Liver (tissue), 9 donors: ENCODE results near the gene COL1A2. TPM values are rescaled to one million over a fixed set of nuclear protein-coding genes. Genes with fewer than 3 reads are reported as not detected.

ENCODE experiments used
- DNase-seq: peaks from one replicate; pipeline ENCODE4 v3.0.0-alpha.2; 2017; ENCODE audit warnings: low spot score
- H3K27ac ChIP-seq, 2 donors: one replicate each; pipeline ENCODE4 v1.7.0; 2013; ENCODE audit warnings: inconsistent platforms in 2 of 2, low read length in 2 of 2, control low read depth in 1 of 2, low read depth in 1 of 2, mild to moderate bottlenecking in 1 of 2
- H3K27me3 ChIP-seq, 4 donors: one replicate each; pipeline versions ENCODE4 v1.6.1 to v1.7.0; 2013; ENCODE audit warnings: low read length in 3 of 4, inconsistent platforms in 1 of 4, mild to moderate bottlenecking in 1 of 4, moderate library complexity in 1 of 4; ENCODE audit not compliant: control insufficient read depth in 4 of 4, insufficient read depth in 4 of 4
- H3K36me3 ChIP-seq, 4 donors: one replicate each; pipeline versions ENCODE4 v1.6.1 to v1.7.0; 2013; ENCODE audit warnings: low read length in 3 of 4, mild to moderate bottlenecking in 3 of 4, low read depth in 1 of 4, moderate library complexity in 1 of 4; ENCODE audit not compliant: control insufficient read depth in 4 of 4, insufficient read depth in 3 of 4
- H3K4me1 ChIP-seq, 4 donors: one replicate each; pipeline versions ENCODE4 v1.6.1 to v1.7.0; 2013; ENCODE audit warnings: low read length in 3 of 4, mild to moderate bottlenecking in 3 of 4, moderate library complexity in 1 of 4; ENCODE audit not compliant: control insufficient read depth in 4 of 4, insufficient read depth in 4 of 4
- H3K4me3 ChIP-seq, 3 donors: one replicate each; pipeline versions ENCODE4 v1.6.1 to v1.7.0; 2013; ENCODE audit warnings: low read length in 3 of 3, control low read depth in 1 of 3, low read depth in 1 of 3, mild to moderate bottlenecking in 1 of 3
- H3K9ac ChIP-seq, 2 donors: one replicate each; pipeline ENCODE4 v1.7.0; 2013; ENCODE audit warnings: low read length in 2 of 2, mild to moderate bottlenecking in 2 of 2, moderate library complexity in 2 of 2, control low read depth in 1 of 2, low read depth in 1 of 2
- H3K9me3 ChIP-seq, 4 donors: one replicate each; pipeline versions ENCODE4 v1.6.1 to v1.7.0; 2013; ENCODE audit warnings: low read length in 3 of 4; ENCODE audit not compliant: control insufficient read depth in 4 of 4
- EGR1 ChIP-seq, 2 donors: IDR thresholded peaks; 2 replicates each; pipeline ENCODE4 v1.6.1; 2016 to 2018; ENCODE audit warnings: antibody characterized with exemption in 2 of 2, low read depth in 2 of 2
- FOXA1 ChIP-seq: IDR thresholded peaks from 2 replicates; pipeline ENCODE4 v1.6.1; 2016; ENCODE audit warnings: antibody characterized with exemption
- FOXA2 ChIP-seq: IDR thresholded peaks from 2 replicates; pipeline ENCODE4 v1.6.1; 2016; ENCODE audit warnings: antibody characterized with exemption
- GABPA ChIP-seq, 2 donors: IDR thresholded peaks in 1 of 2; conservative IDR thresholded peaks in 1 of 2; 2 replicates each; pipeline ENCODE4 v1.6.1; 2016; ENCODE audit warnings: antibody characterized with exemption in 2 of 2, mild to moderate bottlenecking in 1 of 2, moderate library complexity in 1 of 2
- HNF4A ChIP-seq, 2 donors: conservative IDR thresholded peaks; 2 replicates each; pipeline ENCODE4 v1.6.1; 2016; ENCODE audit warnings: antibody characterized with exemption in 2 of 2, mild to moderate bottlenecking in 2 of 2
- HNF4G ChIP-seq: IDR thresholded peaks from 2 replicates; pipeline ENCODE4 v1.6.1; 2016; ENCODE audit warnings: antibody characterized with exemption
- JUND ChIP-seq, 2 donors: IDR thresholded peaks; 2 replicates each; pipeline ENCODE4 v1.6.1; 2016; ENCODE audit warnings: antibody characterized with exemption in 2 of 2
- NR2F2 ChIP-seq: IDR thresholded peaks from 2 replicates; pipeline ENCODE4 v1.6.1; 2016; ENCODE audit warnings: antibody characterized with exemption
- RAD21 ChIP-seq, 2 donors: IDR thresholded peaks; 2 replicates each; pipeline ENCODE4 v1.6.1; 2016; ENCODE audit warnings: antibody characterized with exemption in 2 of 2, mild to moderate bottlenecking in 2 of 2
- REST ChIP-seq: IDR thresholded peaks from 2 replicates; pipeline ENCODE4 v1.6.1; 2016; ENCODE audit warnings: antibody characterized with exemption, mild to moderate bottlenecking
- RXRA ChIP-seq, 2 donors: IDR thresholded peaks; 2 replicates each; pipeline ENCODE4 v1.6.1; 2017 to 2018; ENCODE audit warnings: antibody characterized with exemption in 2 of 2, mild to moderate bottlenecking in 1 of 2
- SP1 ChIP-seq: IDR thresholded peaks from 2 replicates; pipeline ENCODE4 v1.6.1; 2018; ENCODE audit warnings: antibody characterized with exemption, mild to moderate bottlenecking
- TAF1 ChIP-seq: conservative IDR thresholded peaks from 2 replicates; pipeline ENCODE4 v1.6.1; 2016; ENCODE audit warnings: antibody characterized with exemption, mild to moderate bottlenecking
- YY1 ChIP-seq: IDR thresholded peaks from 2 replicates; pipeline ENCODE4 v1.6.1; 2016; ENCODE audit warnings: antibody characterized with exemption, mild to moderate bottlenecking
- ZBTB33 ChIP-seq: IDR thresholded peaks from 2 replicates; pipeline ENCODE4 v1.6.1; 2016; ENCODE audit warnings: antibody characterized with exemption
- WGBS: extraction: QIAGEN DNeasy Blood & Tissue Kit; methylation state at CpG from one replicate; pipeline ENCODE4 v1.1.7; 2013; 5-methylcytosine and 5-hydroxymethylcytosine counted together
- polyA plus RNA-seq, 2 donors: library from polyadenylated mRNA; stranded (reverse) in 1 of 2; unstranded in 1 of 2; fragments of 200-250 nt in 1 of 2; fragments of >200 nt in 1 of 2; fragmentation: Nextera tagmentation in 1 of 2; extraction: Ambion mirVana in 1 of 2; gene quantifications; one replicate each; pipeline versions ENCODE4 v1.2.1 to v1.2.3, GENCODE V29; 2013 to 2015
- total RNA-seq, 2 donors: library from RNA; depleted of rRNA; stranded (reverse); fragments of >200 nt; gene quantifications; one replicate each; pipeline ENCODE4 v1.2.3, GENCODE V29; 2014
- TF ChIP-seq, protein P1 (sequence below): IDR thresholded peaks from 2 replicates; pipeline ENCODE4 v1.6.1; 2016; ENCODE audit warnings: antibody characterized with exemption
- TF ChIP-seq, protein P2 (sequence below): IDR thresholded peaks from 2 replicates; pipeline ENCODE4 v1.6.1; 2016; ENCODE audit warnings: antibody characterized with exemption
- TF ChIP-seq, protein P3 (sequence below): fragments of 150-350 bp; IDR thresholded peaks from 2 replicates; pipeline ENCODE4 v1.5.1; 2017; ENCODE audit warnings: improper control_type of control experiment, low read depth, low read length; ENCODE audit not compliant: missing input control
- donor health status: healthy.
- donor health status: healthy.
- donor health status: healthy.
- donor health status: healthy.
- donor health status: healthy.

Gene COL1A2
- total and polyA plus RNA-seq, 4 donors: 11.5 to 86.2 (median 42.0) TPM

DNA sequence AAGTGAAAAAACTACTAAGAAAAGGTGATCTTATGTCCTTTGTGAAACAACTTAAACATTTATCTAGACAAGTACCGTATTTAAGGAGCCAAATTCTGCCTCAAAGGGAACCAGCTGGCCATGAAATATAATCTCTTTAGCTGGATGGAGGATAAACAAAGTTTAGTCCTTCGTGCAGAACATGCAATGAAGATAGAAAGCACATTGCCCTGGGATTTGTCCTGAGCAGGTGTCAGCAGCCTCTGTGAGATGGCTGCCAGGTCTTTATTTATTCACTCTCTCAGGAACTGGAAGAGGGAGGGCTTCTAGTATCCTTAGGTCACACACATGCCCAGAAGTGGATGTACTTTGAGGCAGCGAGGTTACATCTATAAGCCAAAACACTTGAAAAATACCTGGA is 57.5 kb downstream of the COL1A2 start:
- DNase-seq: no peak
- H3K27ac ChIP-seq: no peak overlapping the region
- H3K9me3 ChIP-seq: no peaks in the 10 kb centered on the region
- H3K27me3 ChIP-seq: no peaks in the 10 kb centered on the region
- H3K4me3 ChIP-seq: no peak overlapping the region
- no peak overlapping the region for H3K9ac ChIP-seq
- TF ChIP-seq, protein P1, sequence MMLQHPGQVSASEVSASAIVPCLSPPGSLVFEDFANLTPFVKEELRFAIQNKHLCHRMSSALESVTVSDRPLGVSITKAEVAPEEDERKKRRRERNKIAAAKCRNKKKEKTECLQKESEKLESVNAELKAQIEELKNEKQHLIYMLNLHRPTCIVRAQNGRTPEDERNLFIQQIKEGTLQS: no peak
- no peak for TF ChIP-seq TAF1
- no peak for TF ChIP-seq HNF4A (conservative IDR thresholded peaks at IDR 0.05)
- no peak for TF ChIP-seq REST
- TF ChIP-seq YY1: no peak
- TF ChIP-seq RXRA (IDR thresholded peaks at IDR 0.05): no peak
- TF ChIP-seq GABPA (IDR thresholded peaks at IDR 0.05 in 1 of 2, conservative IDR thresholded peaks at IDR 0.05 in 1 of 2): no peak
- no peak for TF ChIP-seq ZBTB33
- TF ChIP-seq HNF4G: no peak
- TF ChIP-seq, protein P2, sequence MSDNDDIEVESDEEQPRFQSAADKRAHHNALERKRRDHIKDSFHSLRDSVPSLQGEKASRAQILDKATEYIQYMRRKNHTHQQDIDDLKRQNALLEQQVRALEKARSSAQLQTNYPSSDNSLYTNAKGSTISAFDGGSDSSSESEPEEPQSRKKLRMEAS: no peak
- TF ChIP-seq RAD21 (IDR thresholded peaks at IDR 0.05): no peak
- TF ChIP-seq FOXA1: no peak
- no peak for TF ChIP-seq EGR1 (IDR thresholded peaks at IDR 0.05; ENCODE audit: low read depth in 2 of 2)
- H3K36me3 ChIP-seq: no peaks in the 10 kb centered on the region
- 37% methylated on average over 3 of the region's 3 CpGs for WGBS
- peaks cover 0 to 3% (median 2%) of the 10 kb centered on the region in 4 donors for H3K4me1 ChIP-seq

- 86% methylated on average over 2 of the region's 2 CpGs for WGBS
- H3K9me3 ChIP-seq: no peaks in the 10 kb centered on the region
- no peak overlapping the region for H3K27ac ChIP-seq
- no peak overlapping the region for H3K9ac ChIP-seq
- no peak for DNase-seq
- peaks cover 0 to 3% (median 2%) of the 10 kb centered on the region in 4 donors for H3K4me1 ChIP-seq
- H3K36me3 ChIP-seq: no peaks in the 10 kb centered on the region
- no peaks in the 10 kb centered on the region for H3K27me3 ChIP-seq
- H3K4me3 ChIP-seq: no peak overlapping the region
- TF ChIP-seq REST (no peak), FOXA2 (no peak), YY1 (no peak), FOXA1 (no peak), JUND (IDR thresholded peaks at IDR 0.05) (no peak), TAF1 (no peak), GABPA (IDR thresholded peaks at IDR 0.05 in 1 of 2, conservative IDR thresholded peaks at IDR 0.05 in 1 of 2) (no peak), HNF4A (conservative IDR thresholded peaks at IDR 0.05) (no peak), RXRA (IDR thresholded peaks at IDR 0.05) (no peak), RAD21 (IDR thresholded peaks at IDR 0.05) (no peak), NR2F2 (no peak), EGR1 (IDR thresholded peaks at IDR 0.05; ENCODE audit: low read depth in 2 of 2) (no peak), SP1 (no peak), HNF4G (no peak)
- TF ChIP-seq, protein P1: no peak
- TF ChIP-seq, protein P3, sequence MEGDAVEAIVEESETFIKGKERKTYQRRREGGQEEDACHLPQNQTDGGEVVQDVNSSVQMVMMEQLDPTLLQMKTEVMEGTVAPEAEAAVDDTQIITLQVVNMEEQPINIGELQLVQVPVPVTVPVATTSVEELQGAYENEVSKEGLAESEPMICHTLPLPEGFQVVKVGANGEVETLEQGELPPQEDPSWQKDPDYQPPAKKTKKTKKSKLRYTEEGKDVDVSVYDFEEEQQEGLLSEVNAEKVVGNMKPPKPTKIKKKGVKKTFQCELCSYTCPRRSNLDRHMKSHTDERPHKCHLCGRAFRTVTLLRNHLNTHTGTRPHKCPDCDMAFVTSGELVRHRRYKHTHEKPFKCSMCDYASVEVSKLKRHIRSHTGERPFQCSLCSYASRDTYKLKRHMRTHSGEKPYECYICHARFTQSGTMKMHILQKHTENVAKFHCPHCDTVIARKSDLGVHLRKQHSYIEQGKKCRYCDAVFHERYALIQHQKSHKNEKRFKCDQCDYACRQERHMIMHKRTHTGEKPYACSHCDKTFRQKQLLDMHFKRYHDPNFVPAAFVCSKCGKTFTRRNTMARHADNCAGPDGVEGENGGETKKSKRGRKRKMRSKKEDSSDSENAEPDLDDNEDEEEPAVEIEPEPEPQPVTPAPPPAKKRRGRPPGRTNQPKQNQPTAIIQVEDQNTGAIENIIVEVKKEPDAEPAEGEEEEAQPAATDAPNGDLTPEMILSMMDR: no peak
- TF ChIP-seq, protein P2: no peak
Measured at GRCh38 chr7:94453898-94454297, 59.2 kb downstream of the COL1A2 start.
